SK-N-SH treated with all-trans-retinoic acid at 6 μM for 48 hours (cell line): ENCODE data around the gene CTSA.

ENCODE experiments used
- BACH2 ChIP-seq: fragments of 250-450 bp; sonication (Bioruptor Pico); IDR thresholded peaks from 2 replicates; pipeline ENCODE4 v1.9.0; 2021; ENCODE audit warnings: mild to moderate bottlenecking, borderline replicate concordance
- OSR1 ChIP-seq: fragments of 250-450 bp; sonication (Bioruptor Pico); IDR thresholded peaks from 2 replicates; pipeline ENCODE4 v1.8.0; 2022; ENCODE audit warnings: moderate library complexity, mild to moderate bottlenecking, inconsistent platforms
- PPARA ChIP-seq: fragments of 250-450 bp; sonication (Bioruptor Pico); IDR thresholded peaks from 2 replicates; pipeline ENCODE4 v1.5.0; 2020; ENCODE audit warnings: mild to moderate bottlenecking, borderline replicate concordance
- RARB ChIP-seq: fragments of 250-450 bp; sonication (Bioruptor Pico); IDR thresholded peaks from 2 replicates; pipeline ENCODE4 v1.8.0; 2021; ENCODE audit warnings: mild to moderate bottlenecking, moderate library complexity
- ZNF565 ChIP-seq: fragments of 450-650 bp; formaldehyde crosslinking; conservative IDR thresholded peaks from 2 replicates; pipeline ENCODE4 v1.5.0; 2020; ENCODE audit warnings: low read depth, mild to moderate bottlenecking, moderate library complexity
- ZNF70 ChIP-seq: fragments of 450-650 bp; formaldehyde crosslinking; IDR thresholded peaks from 2 replicates; pipeline ENCODE4 v1.5.0; 2020; ENCODE audit warnings: mild to moderate bottlenecking, moderate library complexity

- TF ChIP-seq ZNF565 (no peak), RARB (CRISPR knock-in tag) (no peak), BACH2 (CRISPR knock-in tag) (no peak), OSR1 (no peak), PPARA (CRISPR knock-in tag) (0 out of 2 replicates have a peak, but pooled peaks have one; percentile 25), ZNF70 (peak; percentile 87)
Measured at GRCh38 chr20:45933266-45934045, 42.3 kb downstream of the CTSA start.
